Thyroid gland (tissue), 4 donors: Measurements from ENCODE around the gene NBAS.

Experiments
- POLR2A ChIP-seq, 2 donors: fragments of 450-650 bp; IDR thresholded peaks; one replicate each; pipeline ENCODE4 v1.6.1; 2017; ENCODE audit warnings: antibody characterized with exemption in 2 of 2, mild to moderate bottlenecking in 2 of 2, moderate library complexity in 1 of 2
- TF ChIP-seq, protein P1 (sequence below), 6 experiments: fragments of 200-600 bp in 3 of 6; fragments of 450-650 bp in 3 of 6; sonication (generic) in 3 of 6; IDR thresholded peaks; one replicate each; pipeline ENCODE4 v1.5.1; 2016 to 2019; ENCODE audit warnings: antibody characterized with exemption in 6 of 6, mild to moderate bottlenecking in 2 of 6, inconsistent platforms in 1 of 6, moderate library complexity in 1 of 6

DNA sequence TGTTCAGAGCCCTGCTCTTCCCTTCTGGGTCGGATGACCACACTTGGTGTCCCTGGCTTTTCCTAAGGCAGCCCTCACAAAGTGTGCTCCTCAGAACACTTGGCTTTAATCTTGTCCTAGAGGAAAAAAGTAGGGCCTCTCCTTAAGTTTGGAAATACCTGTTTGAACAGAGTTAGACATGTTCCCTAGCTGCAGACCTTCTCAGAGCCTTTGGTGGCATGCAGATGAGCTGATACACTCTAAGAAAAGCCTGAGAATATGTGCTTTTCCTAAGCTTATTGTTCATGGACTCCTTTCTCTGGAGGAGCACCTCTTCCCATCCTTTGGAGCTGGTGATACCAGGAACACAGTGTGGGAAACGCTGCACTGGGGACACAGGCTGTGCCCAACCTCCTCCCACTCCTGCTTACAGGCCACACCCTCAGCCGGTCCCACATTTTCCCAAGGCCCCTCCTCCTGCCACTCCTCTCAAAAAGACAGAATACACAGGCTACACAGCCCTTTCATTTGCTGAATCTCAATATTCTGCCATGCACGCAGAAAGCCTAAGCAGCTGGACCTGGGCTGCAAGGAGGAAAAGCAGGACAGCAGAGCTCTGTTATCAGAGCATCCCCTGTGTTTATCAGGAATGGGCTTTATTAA, 443.6 kb downstream of the NBAS start:
- TF ChIP-seq, protein P1, sequence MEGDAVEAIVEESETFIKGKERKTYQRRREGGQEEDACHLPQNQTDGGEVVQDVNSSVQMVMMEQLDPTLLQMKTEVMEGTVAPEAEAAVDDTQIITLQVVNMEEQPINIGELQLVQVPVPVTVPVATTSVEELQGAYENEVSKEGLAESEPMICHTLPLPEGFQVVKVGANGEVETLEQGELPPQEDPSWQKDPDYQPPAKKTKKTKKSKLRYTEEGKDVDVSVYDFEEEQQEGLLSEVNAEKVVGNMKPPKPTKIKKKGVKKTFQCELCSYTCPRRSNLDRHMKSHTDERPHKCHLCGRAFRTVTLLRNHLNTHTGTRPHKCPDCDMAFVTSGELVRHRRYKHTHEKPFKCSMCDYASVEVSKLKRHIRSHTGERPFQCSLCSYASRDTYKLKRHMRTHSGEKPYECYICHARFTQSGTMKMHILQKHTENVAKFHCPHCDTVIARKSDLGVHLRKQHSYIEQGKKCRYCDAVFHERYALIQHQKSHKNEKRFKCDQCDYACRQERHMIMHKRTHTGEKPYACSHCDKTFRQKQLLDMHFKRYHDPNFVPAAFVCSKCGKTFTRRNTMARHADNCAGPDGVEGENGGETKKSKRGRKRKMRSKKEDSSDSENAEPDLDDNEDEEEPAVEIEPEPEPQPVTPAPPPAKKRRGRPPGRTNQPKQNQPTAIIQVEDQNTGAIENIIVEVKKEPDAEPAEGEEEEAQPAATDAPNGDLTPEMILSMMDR (IDR thresholded peaks at IDR 0.05) = no peak
- no peak for TF ChIP-seq POLR2A (IDR thresholded peaks at IDR 0.05)
